Chondrocyte (in vitro differentiated cells): ENCODE results near the gene UBE4A. TPM values are rescaled to one million over a fixed set of nuclear protein-coding genes. Genes with fewer than 3 reads are reported as not detected.

Source experiments
- DNase-seq: peaks from one replicate; pipeline ENCODE4 v3.0.0; 2021; ENCODE audit warnings: mixed read lengths, low spot score
- H3K27ac Mint-ChIP-seq: one replicate; pipeline ENCODE4 v1.8.0; 2021; ENCODE audit warnings: mild to moderate bottlenecking, moderate library complexity, mixed read lengths; ENCODE audit not compliant: unreplicated experiment
- H3K27me3 Mint-ChIP-seq: 2 replicates; pipeline ENCODE4 v1.8.0; 2021; ENCODE audit warnings: low read depth, mixed read lengths
- H3K36me3 Mint-ChIP-seq: 2 replicates; pipeline ENCODE4 v1.8.0; 2021; ENCODE audit warnings: low read depth, mixed read lengths
- H3K4me1 Mint-ChIP-seq: 2 replicates; pipeline ENCODE4 v1.8.0; 2021; ENCODE audit warnings: low read depth, mild to moderate bottlenecking, mixed read lengths
- H3K4me3 Mint-ChIP-seq: one replicate; pipeline ENCODE4 v1.8.0; 2021; ENCODE audit warnings: mild to moderate bottlenecking, moderate library complexity, mixed read lengths; ENCODE audit not compliant: unreplicated experiment
- H3K9me3 Mint-ChIP-seq: 2 replicates; pipeline ENCODE4 v1.8.0; 2021; ENCODE audit warnings: low read depth, mixed read lengths
- total RNA-seq: library from RNA; stranded (reverse); gene quantifications from 3 replicates; pipeline ENCODE4 v1.2.1, GENCODE V29; 2021
- TF ChIP-seq, protein P1 (sequence below): fragments of 200-600 bp; sonication (generic); IDR thresholded peaks from 2 replicates; pipeline ENCODE4 v1.5.0; 2021; ENCODE audit warnings: antibody characterized with exemption, mild to moderate bottlenecking, moderate library complexity

Gene UBE4A
- total RNA-seq, 1 donor from 2014 or later, result 39.7 TPM

DNA sequence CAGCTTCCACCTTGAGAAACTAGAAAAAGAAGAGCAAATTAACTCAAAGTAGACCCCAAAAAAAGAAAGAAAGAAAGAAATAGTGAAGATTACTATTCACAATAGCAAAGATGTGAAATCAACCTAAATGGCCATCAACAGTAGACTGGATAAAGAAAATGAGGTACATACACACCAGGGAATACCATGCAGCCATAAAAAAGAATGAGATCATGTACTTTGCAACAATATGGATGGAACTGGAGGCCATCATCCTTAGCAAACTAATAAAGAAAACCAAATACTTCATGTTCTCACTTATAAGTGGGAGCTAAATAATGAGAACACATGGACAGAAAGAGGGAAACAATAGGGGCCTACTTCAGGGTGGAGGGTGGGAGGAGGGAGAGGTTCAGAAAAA is 30.7 kb upstream of the UBE4A start:
- DNase-seq, result no peak
- H3K27me3 Mint-ChIP-seq, result peaks cover 26% of the 10 kb centered on the region
- no peak overlapping the region for H3K27ac Mint-ChIP-seq
- no peak overlapping the region for H3K4me3 Mint-ChIP-seq
- peaks cover 3% of the 10 kb centered on the region for H3K9me3 Mint-ChIP-seq
- H3K36me3 Mint-ChIP-seq, result no peaks in the 10 kb centered on the region
- no peaks in the 10 kb centered on the region for H3K4me1 Mint-ChIP-seq
- TF ChIP-seq, protein P1, sequence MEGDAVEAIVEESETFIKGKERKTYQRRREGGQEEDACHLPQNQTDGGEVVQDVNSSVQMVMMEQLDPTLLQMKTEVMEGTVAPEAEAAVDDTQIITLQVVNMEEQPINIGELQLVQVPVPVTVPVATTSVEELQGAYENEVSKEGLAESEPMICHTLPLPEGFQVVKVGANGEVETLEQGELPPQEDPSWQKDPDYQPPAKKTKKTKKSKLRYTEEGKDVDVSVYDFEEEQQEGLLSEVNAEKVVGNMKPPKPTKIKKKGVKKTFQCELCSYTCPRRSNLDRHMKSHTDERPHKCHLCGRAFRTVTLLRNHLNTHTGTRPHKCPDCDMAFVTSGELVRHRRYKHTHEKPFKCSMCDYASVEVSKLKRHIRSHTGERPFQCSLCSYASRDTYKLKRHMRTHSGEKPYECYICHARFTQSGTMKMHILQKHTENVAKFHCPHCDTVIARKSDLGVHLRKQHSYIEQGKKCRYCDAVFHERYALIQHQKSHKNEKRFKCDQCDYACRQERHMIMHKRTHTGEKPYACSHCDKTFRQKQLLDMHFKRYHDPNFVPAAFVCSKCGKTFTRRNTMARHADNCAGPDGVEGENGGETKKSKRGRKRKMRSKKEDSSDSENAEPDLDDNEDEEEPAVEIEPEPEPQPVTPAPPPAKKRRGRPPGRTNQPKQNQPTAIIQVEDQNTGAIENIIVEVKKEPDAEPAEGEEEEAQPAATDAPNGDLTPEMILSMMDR, result no peak

DNA sequence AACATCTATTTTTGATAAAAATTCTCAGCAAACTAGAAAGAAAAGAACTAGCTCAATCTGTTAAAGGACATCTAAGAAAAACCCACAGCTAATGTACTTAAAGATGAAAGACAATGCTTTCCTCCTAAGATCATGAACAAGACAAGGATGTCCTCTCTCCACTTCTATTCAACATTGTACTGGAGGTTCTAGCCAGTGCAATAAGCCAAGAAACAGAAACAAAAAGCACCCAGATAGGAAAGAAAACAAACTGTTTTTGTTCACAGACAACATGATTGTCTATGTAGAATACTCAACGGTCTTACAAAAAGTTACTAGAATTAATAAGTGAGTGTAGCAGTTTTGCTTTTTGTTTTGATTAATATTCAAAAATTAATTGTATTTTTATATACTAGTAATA is 24.7 kb upstream of the UBE4A start:
- H3K4me3 Mint-ChIP-seq, result no peak overlapping the region
- TF ChIP-seq, protein P1, result no peak

DNA sequence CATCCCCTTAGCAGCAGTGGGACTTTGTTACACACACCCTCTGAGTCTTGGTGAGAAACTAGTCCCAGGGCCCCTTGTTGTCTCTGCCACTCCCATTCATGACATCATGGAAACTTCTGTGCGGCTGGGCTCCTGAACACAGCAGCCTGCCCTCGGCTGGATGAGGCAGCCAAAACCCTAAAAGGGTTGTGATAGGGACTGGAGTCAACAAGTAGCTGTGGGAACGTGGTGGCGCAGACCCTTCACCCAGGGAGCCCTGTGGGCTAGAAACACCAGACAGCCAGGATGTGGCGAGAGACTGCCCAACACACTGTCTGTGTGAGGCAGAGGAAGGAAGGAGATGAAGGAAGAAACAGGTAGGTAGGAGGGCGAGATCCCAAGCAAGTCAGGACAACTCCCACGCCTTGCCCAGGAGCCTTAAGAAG is 20.8 kb upstream of the UBE4A start:
- H3K27ac Mint-ChIP-seq, result no peak overlapping the region
- no peak for DNase-seq
- TF ChIP-seq, protein P1, result no peak
- H3K9me3 Mint-ChIP-seq, result no peaks in the 10 kb centered on the region
- H3K36me3 Mint-ChIP-seq, result no peaks in the 10 kb centered on the region
- no peak overlapping the region for H3K4me3 Mint-ChIP-seq
- peaks cover 32% of the 10 kb centered on the region for H3K27me3 Mint-ChIP-seq
- H3K4me1 Mint-ChIP-seq, result no peaks in the 10 kb centered on the region

More for the DNA sequence above, 24.7 kb upstream of the UBE4A start:
- Mint-ChIP-seq H3K27me3 (peaks cover 24% of the 10 kb centered on the region), H3K9me3 (no peaks in the 10 kb centered on the region), H3K4me1 (no peaks in the 10 kb centered on the region), H3K36me3 (no peaks in the 10 kb centered on the region), H3K27ac (no peak overlapping the region)
- no peak for DNase-seq

DNA sequence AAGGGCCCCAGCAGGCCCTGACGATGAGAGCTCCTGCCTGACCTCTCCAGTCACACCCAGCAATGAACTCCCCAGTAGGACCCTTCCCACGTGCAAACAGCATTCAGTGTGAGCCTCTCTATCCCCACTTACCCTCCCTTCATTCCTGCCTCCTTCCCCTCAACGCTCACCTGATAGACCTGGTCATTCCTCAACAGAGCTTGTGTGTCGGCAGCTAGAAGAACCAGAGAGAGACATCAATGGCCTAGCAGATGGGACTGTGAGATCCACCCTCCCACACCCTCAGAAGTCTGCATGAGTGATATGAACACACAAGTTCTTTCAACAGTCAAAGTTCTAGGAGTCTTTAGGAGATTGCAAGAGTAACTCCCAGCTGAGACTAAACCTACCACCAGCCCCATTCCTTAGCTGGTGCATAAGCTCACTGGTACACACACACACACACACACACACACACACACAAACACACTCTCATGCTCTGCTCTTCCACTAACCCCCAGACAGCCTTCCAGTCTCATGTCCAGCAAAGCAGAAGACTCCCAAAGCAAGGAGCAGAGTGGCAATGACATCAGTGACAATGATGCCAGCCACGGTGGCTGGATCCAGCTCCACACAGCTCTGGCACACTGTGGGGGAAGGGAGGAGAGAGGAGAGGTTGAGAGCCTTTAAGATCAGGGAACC is 20.0 kb upstream of the UBE4A start:
- no peaks in the 10 kb centered on the region for H3K4me1 Mint-ChIP-seq
- no peak for DNase-seq
- peaks cover 36% of the 10 kb centered on the region for H3K27me3 Mint-ChIP-seq
- no peak overlapping the region for H3K4me3 Mint-ChIP-seq
- H3K27ac Mint-ChIP-seq, result no peak overlapping the region
- H3K36me3 Mint-ChIP-seq, result no peaks in the 10 kb centered on the region
- no peaks in the 10 kb centered on the region for H3K9me3 Mint-ChIP-seq
- TF ChIP-seq, protein P1, result no peak

DNA sequence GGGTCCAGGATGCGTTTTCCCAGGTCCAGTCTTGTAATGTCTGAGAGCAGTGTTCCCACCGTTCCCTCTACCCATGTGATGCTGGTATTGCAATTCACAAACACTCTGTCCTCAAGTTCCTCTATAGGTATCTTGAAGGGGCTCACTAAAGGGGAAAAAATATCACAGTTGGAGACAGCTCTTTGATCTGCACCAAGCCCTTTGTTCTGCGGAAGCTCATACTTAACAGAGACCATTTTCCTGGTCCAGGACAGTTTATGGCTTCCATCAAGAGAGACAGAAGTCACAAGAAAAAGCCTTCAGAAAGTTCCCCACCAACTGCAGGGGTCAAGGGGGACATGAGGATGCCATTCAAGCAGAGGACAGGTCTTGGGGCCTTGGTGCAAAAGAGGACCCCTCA is 19.0 kb upstream of the UBE4A start:
- Mint-ChIP-seq H3K36me3 (peaks cover 1% of the 10 kb centered on the region), H3K4me3 (no peak overlapping the region)

More for the DNA sequence above, 19.0 kb upstream of the UBE4A start:
- Mint-ChIP-seq H3K27me3 (peaks cover 41% of the 10 kb centered on the region), H3K27ac (no peak overlapping the region), H3K9me3 (no peaks in the 10 kb centered on the region), H3K4me1 (no peaks in the 10 kb centered on the region)
- DNase-seq, result no peak
- TF ChIP-seq, protein P1, result no peak
